Fibroblast of mammary gland (primary cell): Measurements from ENCODE around the gene BCAS4.

ENCODE experiments used
- DNase-seq: peaks from one replicate; pipeline ENCODE4 v3.0.0-alpha.2; 2010; ENCODE audit warnings: low read depth
- H3K4me3 ChIP-seq: 2 replicates; pipeline ENCODE4 v1.5.1; 2011; ENCODE audit warnings: low read depth, mild to moderate bottlenecking, low read length, moderate library complexity; ENCODE audit not compliant: control insufficient read depth
- TF ChIP-seq, protein P1 (sequence below): conservative IDR thresholded peaks from 2 replicates; pipeline ENCODE4 v1.5.1; 2011; ENCODE audit warnings: low read depth, low read length, inconsistent platforms; ENCODE audit not compliant: control insufficient read depth, insufficient read depth

Gene BCAS4

GRCh38 chr20:50824137-50824536 is 29.3 kb downstream of the BCAS4 start:
- peak; percentile 93 for DNase-seq
- H3K4me3 ChIP-seq: no peak overlapping the region
- TF ChIP-seq, protein P1, sequence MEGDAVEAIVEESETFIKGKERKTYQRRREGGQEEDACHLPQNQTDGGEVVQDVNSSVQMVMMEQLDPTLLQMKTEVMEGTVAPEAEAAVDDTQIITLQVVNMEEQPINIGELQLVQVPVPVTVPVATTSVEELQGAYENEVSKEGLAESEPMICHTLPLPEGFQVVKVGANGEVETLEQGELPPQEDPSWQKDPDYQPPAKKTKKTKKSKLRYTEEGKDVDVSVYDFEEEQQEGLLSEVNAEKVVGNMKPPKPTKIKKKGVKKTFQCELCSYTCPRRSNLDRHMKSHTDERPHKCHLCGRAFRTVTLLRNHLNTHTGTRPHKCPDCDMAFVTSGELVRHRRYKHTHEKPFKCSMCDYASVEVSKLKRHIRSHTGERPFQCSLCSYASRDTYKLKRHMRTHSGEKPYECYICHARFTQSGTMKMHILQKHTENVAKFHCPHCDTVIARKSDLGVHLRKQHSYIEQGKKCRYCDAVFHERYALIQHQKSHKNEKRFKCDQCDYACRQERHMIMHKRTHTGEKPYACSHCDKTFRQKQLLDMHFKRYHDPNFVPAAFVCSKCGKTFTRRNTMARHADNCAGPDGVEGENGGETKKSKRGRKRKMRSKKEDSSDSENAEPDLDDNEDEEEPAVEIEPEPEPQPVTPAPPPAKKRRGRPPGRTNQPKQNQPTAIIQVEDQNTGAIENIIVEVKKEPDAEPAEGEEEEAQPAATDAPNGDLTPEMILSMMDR: no peak

DNA sequence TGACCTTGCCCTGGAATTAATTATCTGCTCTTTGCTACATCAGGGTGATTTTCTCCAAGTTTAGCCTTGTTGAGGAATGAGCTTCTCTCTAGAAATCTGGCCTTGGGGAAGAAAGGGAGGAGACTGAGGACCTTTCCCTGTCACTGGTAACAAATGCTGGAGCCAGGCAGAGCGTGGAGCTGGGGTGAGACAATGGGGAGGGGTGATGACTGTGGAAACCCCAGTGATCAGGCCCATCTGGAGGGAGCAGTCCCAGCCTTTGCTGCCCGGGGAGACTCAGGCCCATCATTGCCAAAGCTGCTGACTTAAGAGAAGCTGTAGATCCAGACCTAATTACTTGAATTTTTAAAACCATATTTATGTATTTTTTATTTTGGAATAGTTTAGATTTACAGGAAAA is 31.3 kb downstream of the BCAS4 start:
- no peak overlapping the region for H3K4me3 ChIP-seq
- TF ChIP-seq, protein P1: no peak
- peak; percentile 51 for DNase-seq

DNA sequence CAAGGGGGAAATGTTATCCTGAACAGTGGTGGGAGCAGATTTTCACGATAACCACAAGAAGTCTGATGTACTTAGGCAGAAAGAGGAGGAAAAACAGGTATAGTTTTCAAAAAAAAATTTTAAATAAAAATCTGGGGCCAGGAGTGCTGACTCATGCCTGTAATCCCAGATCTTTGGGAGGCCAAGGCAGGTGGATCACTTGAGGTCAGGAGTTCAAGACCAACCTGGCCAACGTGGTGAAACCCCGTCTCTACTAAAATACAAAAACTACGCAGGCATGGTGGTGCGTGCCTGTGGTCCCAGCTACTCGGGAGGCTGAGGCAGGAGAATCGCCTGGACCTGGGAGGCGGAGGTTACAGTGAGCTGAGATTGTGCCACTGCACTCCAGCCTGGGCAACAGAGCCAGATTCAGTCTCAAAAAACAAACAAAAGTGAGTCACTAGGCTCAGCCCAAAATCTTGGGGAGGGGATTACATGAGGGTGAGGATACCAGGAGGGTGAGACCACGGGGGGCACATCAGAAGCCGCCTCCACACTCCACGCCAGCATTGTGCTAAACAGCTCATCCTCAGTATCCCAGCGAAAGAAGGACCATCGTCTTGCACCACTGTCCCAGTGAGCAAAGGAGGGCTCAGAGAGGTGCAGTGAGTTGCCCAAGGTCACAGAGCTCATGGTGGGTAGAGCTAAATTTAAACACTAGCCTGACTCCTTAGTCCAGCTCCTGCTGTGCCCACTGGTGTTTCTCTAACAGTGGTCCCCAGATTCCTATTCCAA is 33.7 kb downstream of the BCAS4 start:
- TF ChIP-seq, protein P1: no peak
- DNase-seq: no peak
- H3K4me3 ChIP-seq: no peak overlapping the region

DNA sequence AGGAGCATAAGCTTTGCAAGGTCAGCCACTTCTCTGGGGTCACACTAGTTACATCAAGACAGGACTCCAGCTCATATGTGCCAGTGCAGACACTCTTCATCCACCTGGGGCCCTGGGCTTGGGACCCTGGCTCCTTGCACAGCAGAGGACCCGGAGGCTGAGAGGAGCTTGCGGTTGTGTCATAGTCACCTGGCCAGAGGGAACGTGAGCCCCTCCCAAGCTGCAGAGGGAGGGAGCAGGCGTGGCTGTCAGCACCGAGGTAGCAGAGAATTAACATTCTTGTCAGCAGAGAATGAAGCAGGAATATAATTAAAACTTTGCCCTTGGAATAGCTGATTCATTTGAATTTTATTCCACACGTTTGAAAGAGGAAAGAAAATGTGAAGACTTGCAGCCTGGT is 36.8 kb downstream of the BCAS4 start:
- no peak for DNase-seq
- H3K4me3 ChIP-seq: no peak overlapping the region
- TF ChIP-seq, protein P1: no peak

- peak; percentile 98 for DNase-seq
- TF ChIP-seq, protein P1: no peak
- peak overlapping the region; percentile 25 for H3K4me3 ChIP-seq
Observed at GRCh38 chr20:50834599-50835005, 39.7 kb downstream of the BCAS4 start.

DNA sequence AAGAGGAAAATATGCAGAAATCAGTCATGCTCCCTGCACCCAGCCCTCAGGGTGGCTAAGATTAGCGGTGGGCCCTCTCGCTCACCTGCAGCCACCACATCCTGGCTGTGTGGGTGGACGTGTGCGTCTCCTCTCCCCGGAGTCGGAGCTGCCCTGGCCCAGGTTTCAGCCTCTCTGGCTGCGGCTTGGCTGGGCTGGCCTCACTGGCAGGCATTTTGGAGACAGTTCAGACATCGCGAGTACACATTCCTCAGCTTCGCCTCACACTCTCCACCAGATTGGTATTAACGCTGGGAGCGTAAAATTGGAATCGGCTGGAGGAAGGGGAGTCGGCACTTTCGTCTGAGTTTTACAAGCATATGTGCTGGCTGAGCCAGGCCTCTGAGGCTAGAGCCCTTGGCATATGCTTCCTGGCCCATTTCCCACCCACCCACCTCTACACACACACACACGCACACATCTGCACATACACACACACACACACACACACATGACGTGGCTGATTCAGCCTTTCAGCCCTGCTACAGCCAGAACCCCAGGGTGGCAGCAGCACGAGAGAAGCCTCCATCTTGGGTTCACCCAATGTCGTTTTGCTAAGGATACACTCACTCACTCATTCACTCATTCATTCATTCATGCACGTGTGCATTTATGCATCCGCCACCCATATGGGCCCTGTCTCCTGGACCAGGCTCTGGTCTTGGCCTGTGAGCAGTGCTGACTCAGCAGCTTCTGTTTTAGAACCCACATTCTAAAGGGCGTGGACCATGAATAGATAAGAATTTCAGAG is 42.9 kb downstream of the BCAS4 start:
- peak; percentile 93 for DNase-seq
- TF ChIP-seq, protein P1: no peak
- peak overlapping the region; percentile 3 for H3K4me3 ChIP-seq

- DNase-seq: no peak
- no peak overlapping the region for H3K4me3 ChIP-seq
- TF ChIP-seq, protein P1: no peak
Observed at GRCh38 chr20:50838322-50838625, 43.4 kb downstream of the BCAS4 start.
